HepG2 (cell line): ENCODE data around the gene RAB18. TPM values are rescaled to one million over a fixed set of nuclear protein-coding genes. Genes with fewer than 3 reads are reported as not detected.

Experiments used
- CCDC6 ChIP-seq: sonication (generic); formaldehyde crosslinking; IDR thresholded peaks from 2 replicates; pipeline ENCODE4 v1.8.1; 2022; ENCODE audit warnings: mild to moderate bottlenecking, missing genetic modification reagents, moderate library complexity
- HDAC1 ChIP-seq: sonication (generic); formaldehyde crosslinking; IDR thresholded peaks from 2 replicates; pipeline ENCODE4 v1.5.1; 2020; ENCODE audit warnings: mild to moderate bottlenecking, missing genetic modification reagents
- JUN ChIP-seq: sonication (generic); formaldehyde crosslinking; IDR thresholded peaks from 2 replicates; pipeline ENCODE4 v1.4.0; 2020; ENCODE audit warnings: mild to moderate bottlenecking, missing genetic modification reagents
- MEF2D ChIP-seq: sonication (generic); formaldehyde crosslinking; IDR thresholded peaks from 2 replicates; pipeline ENCODE4 v1.5.1; 2020; ENCODE audit warnings: mild to moderate bottlenecking, missing genetic modification reagents
- MLLT10 ChIP-seq: sonication (generic); formaldehyde crosslinking; IDR thresholded peaks from 2 replicates; pipeline ENCODE4 v1.4.0; 2020; ENCODE audit warnings: missing genetic modification reagents
- NCOA5 ChIP-seq: sonication (generic); formaldehyde crosslinking; IDR thresholded peaks from 2 replicates; pipeline ENCODE4 v1.4.0; 2020; ENCODE audit warnings: missing genetic modification reagents
- NPAS2 ChIP-seq: sonication (generic); formaldehyde crosslinking; IDR thresholded peaks from 2 replicates; pipeline ENCODE4 v1.8.0; 2022; ENCODE audit warnings: mild to moderate bottlenecking, missing genetic modification reagents, borderline replicate concordance
- NR1H2 ChIP-seq: sonication (generic); formaldehyde crosslinking; IDR thresholded peaks from 2 replicates; pipeline ENCODE4 v1.8.1; 2022; ENCODE audit warnings: low read depth, missing genetic modification reagents, borderline replicate concordance
- NRL ChIP-seq: sonication (generic); formaldehyde crosslinking; IDR thresholded peaks from 2 replicates; pipeline ENCODE4 v1.5.0; 2020; ENCODE audit warnings: missing genetic modification reagents, mild to moderate bottlenecking, moderate library complexity, borderline replicate concordance
- PCBP1 ChIP-seq: fragments of 200-400 bp; formaldehyde crosslinking; IDR thresholded peaks from 2 replicates; pipeline ENCODE4 v1.6.1; 2017; ENCODE audit warnings: mild to moderate bottlenecking, low read depth, low read length, borderline replicate concordance
- XBP1 ChIP-seq: sonication (generic); formaldehyde crosslinking; IDR thresholded peaks from 2 replicates; pipeline ENCODE4 v1.5.0; 2020; ENCODE audit warnings: missing genetic modification reagents
- ZNF781 ChIP-seq: sonication (generic); formaldehyde crosslinking; IDR thresholded peaks from 2 replicates; pipeline ENCODE4 v1.5.1; 2020; ENCODE audit warnings: borderline replicate concordance, mild to moderate bottlenecking, missing genetic modification reagents; ENCODE audit errors: not compliant biosample characterization
- polyA plus RNA-seq, 8 experiments: library from polyadenylated mRNA; depleted of rRNA in 3 of 8; stranded (reverse) in 7 of 8; unstranded in 1 of 8; fragments of >200 nt; fragmentation: Illumina TruSeq in 4 of 8; extraction: Trizol in 4 of 8; gene quantifications; 2 replicates each; pipeline versions ENCODE4 v1.2.1 to v1.2.3, GENCODE V29; 2011 to 2016; ENCODE audit warnings: low read depth in 4 of 8, missing spikeins in 1 of 8, mixed read lengths in 1 of 8; ENCODE audit not compliant: insufficient read depth in 1 of 8
- total RNA-seq, 5 experiments: library from RNA; depleted of rRNA; stranded (reverse); fragments of >200 nt; fragmentation: Illumina TruSeq; extraction: Trizol; gene quantifications; 2 replicates each; pipeline ENCODE4 v1.2.3, GENCODE V29; 2016; ENCODE audit warnings: low read depth in 1 of 5
- TF ChIP-seq, protein P1 (sequence below): sonication (generic); formaldehyde crosslinking; IDR thresholded peaks from 2 replicates; pipeline ENCODE4 v1.5.1; 2020; ENCODE audit warnings: missing genetic modification reagents, mild to moderate bottlenecking, borderline replicate concordance
- TF ChIP-seq, protein P2 (sequence below): sonication (generic); formaldehyde crosslinking; IDR thresholded peaks from 2 replicates; pipeline ENCODE4 v1.4.0; 2020; ENCODE audit warnings: missing genetic modification reagents
- TF ChIP-seq, protein P3 (sequence below): sonication (generic); formaldehyde crosslinking; IDR thresholded peaks from 2 replicates; pipeline ENCODE4 v1.8.0; 2023; ENCODE audit warnings: mild to moderate bottlenecking, missing genetic modification reagents
- TF ChIP-seq, protein P4 (sequence below), 2 experiments: sonication (generic) in 1 of 2; formaldehyde crosslinking in 1 of 2; IDR thresholded peaks; 2 replicates each; pipeline versions ENCODE4 v1.5.1 to v1.6.1; 2011 to 2020; ENCODE audit warnings: borderline replicate concordance in 1 of 2, low read depth in 1 of 2, low read length in 1 of 2, mild to moderate bottlenecking in 1 of 2, missing genetic modification reagents in 1 of 2, moderate library complexity in 1 of 2

Gene RAB18
- total and polyA plus RNA-seq, 2 of the 13 experiments (the other 11 are each of a cell fraction or from before 2014, with no cell fraction given): 22.3 to 69.1 TPM

DNA sequence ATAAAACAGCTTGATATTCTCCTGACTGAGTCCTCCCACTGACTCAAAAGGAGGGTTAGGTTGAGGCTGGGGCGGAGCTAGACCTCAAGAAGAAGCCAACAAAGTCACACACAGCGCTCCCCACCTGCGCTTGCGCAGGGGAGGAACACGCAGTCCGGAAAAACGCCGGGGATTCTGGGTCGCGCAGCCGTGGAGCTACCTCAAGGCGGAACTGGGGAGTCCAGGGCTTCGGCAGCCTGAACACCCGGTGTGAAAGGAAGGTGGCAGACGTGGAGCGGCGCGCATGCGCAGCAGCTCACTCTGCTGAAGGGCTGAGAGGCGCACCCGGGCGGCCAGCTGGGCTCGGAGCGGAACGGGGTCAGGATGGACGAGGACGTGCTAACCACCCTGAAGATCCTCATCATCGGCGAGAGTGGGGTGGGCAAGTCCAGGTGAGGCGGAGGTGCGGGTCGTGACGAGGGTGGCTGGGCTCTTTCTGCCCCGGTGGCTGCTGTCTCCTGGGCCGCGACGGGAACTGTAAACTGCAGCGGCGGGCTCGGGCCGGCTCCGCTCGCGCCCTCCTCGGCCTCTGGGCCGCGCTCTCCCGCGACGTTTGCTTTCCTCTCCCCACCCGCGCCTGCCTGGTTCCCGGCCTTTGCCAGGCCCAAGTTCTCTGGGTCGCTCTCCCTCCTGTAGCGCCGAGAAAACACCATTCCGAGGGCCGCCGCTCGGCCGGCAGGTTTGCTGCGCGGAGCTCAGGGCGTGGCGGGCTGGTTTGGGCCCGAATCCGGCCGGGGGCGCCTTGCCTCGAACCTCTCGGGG lies at the start of gene RAB18 (continued):
- TF ChIP-seq ZNF781 (peak; percentile 72), HDAC1 (CRISPR knock-in tag) (peak; percentile 77), NRL (CRISPR knock-in tag) (peak; percentile 81; the same call in 1 of the 2 replicates), XBP1 (CRISPR knock-in tag) (no peak), NPAS2 (CRISPR knock-in tag) (0 out of 2 replicates have a peak, but pooled peaks have one; percentile 70), NR1H2 (CRISPR knock-in tag) (peak; percentile 87; the same call in 1 of the 2 replicates), PCBP1 (0 out of 2 replicates have a peak, but pooled peaks have one; percentile 19), NCOA5 (CRISPR knock-in tag) (no peak), MEF2D (CRISPR knock-in tag) (peak; percentile 81), CCDC6 (CRISPR knock-in tag) (0 out of 2 replicates have a peak, but pooled peaks have one; percentile 72), JUN (CRISPR knock-in tag) (0 out of 2 replicates have a peak, but pooled peaks have one; percentile 24), MLLT10 (no peak)
- TF ChIP-seq, protein P1, sequence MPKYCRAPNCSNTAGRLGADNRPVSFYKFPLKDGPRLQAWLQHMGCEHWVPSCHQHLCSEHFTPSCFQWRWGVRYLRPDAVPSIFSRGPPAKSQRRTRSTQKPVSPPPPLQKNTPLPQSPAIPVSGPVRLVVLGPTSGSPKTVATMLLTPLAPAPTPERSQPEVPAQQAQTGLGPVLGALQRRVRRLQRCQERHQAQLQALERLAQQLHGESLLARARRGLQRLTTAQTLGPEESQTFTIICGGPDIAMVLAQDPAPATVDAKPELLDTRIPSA: no peak
- TF ChIP-seq, protein P2, sequence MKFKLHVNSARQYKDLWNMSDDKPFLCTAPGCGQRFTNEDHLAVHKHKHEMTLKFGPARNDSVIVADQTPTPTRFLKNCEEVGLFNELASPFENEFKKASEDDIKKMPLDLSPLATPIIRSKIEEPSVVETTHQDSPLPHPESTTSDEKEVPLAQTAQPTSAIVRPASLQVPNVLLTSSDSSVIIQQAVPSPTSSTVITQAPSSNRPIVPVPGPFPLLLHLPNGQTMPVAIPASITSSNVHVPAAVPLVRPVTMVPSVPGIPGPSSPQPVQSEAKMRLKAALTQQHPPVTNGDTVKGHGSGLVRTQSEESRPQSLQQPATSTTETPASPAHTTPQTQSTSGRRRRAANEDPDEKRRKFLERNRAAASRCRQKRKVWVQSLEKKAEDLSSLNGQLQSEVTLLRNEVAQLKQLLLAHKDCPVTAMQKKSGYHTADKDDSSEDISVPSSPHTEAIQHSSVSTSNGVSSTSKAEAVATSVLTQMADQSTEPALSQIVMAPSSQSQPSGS (CRISPR knock-in tag): peak; percentile 85; the same call in 1 of the 2 replicates
- TF ChIP-seq, protein P3, sequence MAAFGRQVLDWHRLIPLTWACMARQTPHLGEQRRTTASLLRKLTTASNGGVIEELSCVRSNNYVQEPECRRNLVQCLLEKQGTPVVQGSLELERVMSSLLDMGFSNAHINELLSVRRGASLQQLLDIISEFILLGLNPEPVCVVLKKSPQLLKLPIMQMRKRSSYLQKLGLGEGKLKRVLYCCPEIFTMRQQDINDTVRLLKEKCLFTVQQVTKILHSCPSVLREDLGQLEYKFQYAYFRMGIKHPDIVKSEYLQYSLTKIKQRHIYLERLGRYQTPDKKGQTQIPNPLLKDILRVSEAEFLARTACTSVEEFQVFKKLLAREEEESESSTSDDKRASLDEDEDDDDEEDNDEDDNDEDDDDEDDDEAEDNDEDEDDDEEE (CRISPR knock-in tag): peak; percentile 43; the same call in 1 of the 2 replicates
- TF ChIP-seq, protein P4, sequence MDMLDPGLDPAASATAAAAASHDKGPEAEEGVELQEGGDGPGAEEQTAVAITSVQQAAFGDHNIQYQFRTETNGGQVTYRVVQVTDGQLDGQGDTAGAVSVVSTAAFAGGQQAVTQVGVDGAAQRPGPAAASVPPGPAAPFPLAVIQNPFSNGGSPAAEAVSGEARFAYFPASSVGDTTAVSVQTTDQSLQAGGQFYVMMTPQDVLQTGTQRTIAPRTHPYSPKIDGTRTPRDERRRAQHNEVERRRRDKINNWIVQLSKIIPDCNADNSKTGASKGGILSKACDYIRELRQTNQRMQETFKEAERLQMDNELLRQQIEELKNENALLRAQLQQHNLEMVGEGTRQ (IDR thresholded peaks at IDR 0.05; ENCODE audit: low read depth, low read length): 0 out of 2 replicates have a peak, but pooled peaks have one; percentile 2
- TF ChIP-seq, protein P4 (CRISPR knock-in tag; IDR thresholded peaks at IDR 0.05; ENCODE audit: borderline replicate concordance): peak; percentile 42; the same call in 1 of the 2 replicates
